HG02642 (cell line): Measurements from ENCODE around the gene LAMA3.

Source experiments
- ATAC-seq: cut with Tn5 transposase; IDR thresholded peaks from one replicate; pipeline ENCODE4 v1.9.1; 2021; ENCODE audit warnings: mild to moderate bottlenecking; ENCODE audit not compliant: unreplicated experiment, poor library complexity

The LAMA3 gene

DNA sequence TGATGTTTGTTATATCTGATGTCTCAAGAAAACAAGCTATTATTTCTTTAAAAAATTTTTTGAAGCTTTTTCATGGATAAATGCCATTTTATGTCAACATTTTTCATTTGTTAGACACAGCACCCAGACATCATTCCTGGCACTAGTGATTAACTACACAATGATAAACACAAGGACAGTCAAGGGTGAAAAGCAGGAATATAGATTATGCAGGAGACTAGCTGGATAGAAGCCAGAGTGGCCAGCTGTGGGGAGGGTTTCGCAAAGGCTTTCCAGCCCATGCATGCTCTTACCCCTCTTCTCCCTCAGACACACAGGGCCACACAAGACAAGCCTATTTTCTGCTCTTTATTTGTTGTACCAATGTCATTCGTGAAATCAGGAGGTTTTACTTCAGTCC, 198.2 kb downstream of the LAMA3 start:
- no peak for ATAC-seq

DNA sequence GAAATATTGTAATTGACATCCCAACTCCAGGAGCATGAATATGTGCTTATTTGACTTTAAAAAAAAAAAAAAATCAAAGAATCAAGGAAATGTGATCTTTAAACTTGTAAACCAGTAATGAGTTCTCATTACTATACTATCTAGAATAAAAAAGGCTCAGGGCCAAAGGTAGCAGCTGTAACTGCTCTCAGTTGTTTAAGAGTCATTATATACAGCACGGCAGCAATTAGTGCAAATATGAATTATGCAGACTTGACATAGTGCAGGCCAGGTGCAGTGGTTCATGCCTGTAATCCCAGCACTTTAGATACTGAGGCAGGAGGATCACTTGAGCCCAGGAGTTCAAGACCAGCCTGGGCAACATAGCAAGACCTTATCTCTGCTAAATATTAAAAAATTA, 199.6 kb downstream of the LAMA3 start:
- no peak for ATAC-seq

GRCh38 chr18:23889907-23890306, 200.7 kb downstream of the LAMA3 start:
- no peak for ATAC-seq

DNA sequence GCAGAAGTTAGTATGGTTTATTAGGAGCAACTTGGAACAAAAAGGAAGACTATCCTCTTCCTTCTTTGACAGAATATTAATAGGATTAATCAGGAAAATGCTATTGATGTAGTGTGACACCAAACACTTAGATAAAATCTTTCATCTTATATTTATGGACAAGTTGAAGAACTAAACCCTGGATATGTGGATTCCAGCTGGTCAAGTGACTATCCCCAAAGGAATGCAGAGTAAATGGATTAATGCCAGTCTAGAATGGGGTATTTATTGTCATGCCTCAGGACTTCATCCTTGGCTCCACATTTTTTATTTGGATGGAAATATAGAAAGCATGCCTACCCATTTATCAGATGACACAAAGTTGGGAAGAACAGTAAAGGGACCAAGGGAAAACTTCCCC, 201.3 kb downstream of the LAMA3 start:
- ATAC-seq = no peak

DNA sequence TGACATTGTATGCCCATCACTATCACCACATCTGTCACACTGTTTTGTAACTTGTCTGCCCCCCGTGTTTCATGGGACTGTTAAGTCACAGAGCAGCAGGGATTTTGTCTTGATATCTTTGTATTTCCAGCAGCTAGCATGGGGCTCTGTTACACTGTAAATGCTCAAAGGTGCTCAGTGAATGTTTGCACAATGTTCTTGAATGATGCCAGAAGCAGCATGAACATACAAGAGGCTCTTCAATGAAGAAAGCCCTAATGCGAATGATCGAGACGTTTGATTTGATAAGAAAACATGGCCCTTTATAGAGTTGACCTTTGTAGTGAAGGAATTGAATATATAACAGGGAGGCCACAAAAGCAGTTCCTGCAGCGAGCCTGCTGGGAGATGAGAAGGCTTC, 204.4 kb downstream of the LAMA3 start:
- no peak for ATAC-seq

- ATAC-seq = no peak
Observed at GRCh38 chr18:23894661-23895175, 205.5 kb downstream of the LAMA3 start.

- no peak for ATAC-seq
Observed at GRCh38 chr18:23897291-23897690, 208.0 kb downstream of the LAMA3 start.

- ATAC-seq = no peak
Observed at GRCh38 chr18:23897733-23898132, 208.5 kb downstream of the LAMA3 start.

DNA sequence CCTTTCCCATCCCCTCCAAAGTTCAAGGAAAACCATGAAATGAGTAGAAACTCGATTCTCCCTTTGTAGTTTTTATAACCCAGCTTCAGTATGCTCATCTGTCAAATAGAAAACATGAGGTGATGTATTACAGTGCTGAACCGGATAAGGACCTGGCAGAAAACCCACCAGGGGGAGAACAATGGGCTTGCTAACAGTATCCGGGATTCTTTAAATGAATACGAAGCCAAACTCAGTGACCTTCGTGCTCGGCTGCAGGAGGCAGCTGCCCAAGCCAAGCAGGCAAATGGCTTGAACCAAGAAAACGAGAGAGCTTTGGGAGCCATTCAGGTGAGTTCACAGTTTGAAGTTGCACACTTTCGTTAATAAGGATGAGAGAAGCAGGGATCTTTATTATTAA, 211.7 kb downstream of the LAMA3 start:
- no peak for ATAC-seq

- no peak for ATAC-seq
Observed at GRCh38 chr18:23902396-23902795, 213.1 kb downstream of the LAMA3 start.

DNA sequence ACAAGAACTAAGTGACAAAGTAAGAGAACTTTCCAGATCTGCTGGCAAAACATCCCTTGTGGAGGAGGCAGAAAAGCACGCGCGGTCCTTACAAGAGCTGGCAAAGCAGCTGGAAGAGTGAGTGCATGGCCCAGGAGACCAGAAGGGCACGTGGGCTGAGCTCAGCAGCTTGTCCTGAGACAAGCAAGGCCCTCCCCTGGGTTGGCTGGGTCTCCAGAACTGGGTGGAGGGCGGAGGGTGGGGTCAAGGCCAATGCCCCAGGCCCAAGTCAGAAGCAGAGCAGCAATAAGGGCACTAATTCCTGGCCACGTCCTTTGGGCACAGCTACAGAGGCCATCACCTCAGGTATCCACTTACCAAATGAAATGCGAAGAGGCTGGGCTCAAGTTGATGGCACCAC, 214.7 kb downstream of the LAMA3 start:
- ATAC-seq = no peak

GRCh38 chr18:23906658-23907057, 217.4 kb downstream of the LAMA3 start:
- no peak for ATAC-seq

- ATAC-seq = no peak
Observed at GRCh38 chr18:23908827-23909226, 219.6 kb downstream of the LAMA3 start.

GRCh38 chr18:23910032-23910431, 220.8 kb downstream of the LAMA3 start:
- no peak for ATAC-seq

GRCh38 chr18:23912356-23912755, 223.1 kb downstream of the LAMA3 start:
- ATAC-seq = no peak

GRCh38 chr18:23916338-23916737, 227.1 kb downstream of the LAMA3 start:
- no peak for ATAC-seq

GRCh38 chr18:23918395-23919032, 229.3 kb downstream of the LAMA3 start:
- ATAC-seq = peak; percentile 57

DNA sequence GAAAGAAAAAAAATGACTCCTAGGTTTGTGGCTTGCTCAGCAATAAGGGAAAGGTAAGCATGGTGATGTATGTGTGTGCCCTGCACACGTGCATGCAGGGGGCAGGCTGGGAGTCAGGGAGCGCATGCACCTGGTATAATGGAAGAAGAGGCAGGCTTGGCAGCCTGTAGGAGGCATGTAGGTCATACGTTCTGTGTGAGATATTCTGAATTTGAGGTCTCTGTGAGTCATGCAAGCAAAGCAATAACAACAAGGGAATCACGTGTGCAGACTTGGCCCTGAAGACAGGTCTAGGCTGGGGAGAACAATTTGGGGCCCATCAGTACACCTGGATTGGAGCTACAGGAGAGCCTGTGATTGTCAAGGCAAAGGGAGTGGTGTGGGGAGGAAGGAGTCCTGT, 230.8 kb downstream of the LAMA3 start:
- no peak for ATAC-seq

DNA sequence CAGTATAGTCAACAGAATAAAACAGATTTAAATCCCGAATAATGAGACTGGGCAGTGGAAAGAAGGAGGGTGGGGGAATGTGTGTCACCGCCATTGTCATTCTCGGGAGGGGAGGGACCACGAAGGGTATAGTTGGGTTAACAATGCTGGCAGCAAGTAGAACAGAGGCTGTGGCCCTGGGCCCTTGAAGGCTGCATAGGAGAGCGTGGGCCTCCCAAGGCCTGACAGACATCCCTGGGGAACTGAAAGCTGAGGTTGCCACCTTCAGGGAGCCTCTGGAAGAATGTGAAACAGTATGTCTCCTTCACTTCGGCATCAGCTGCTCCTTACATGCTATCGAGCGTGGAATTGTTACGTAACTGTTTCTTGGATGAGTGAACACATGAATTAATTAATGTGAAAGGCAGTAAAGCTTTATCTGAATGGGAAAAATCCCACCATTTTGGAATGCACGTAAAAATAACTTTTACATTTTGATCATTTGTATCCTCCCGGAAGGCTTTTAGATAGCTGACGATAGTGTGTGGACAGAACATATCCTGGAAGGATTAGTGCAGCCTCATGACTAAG, 232.5 kb downstream of the LAMA3 start:
- ATAC-seq = no peak

GRCh38 chr18:23922939-23923338, 233.7 kb downstream of the LAMA3 start:
- no peak for ATAC-seq

- no peak for ATAC-seq
Observed at GRCh38 chr18:23924813-23925212, 235.6 kb downstream of the LAMA3 start.

GRCh38 chr18:23926571-23926970, 237.3 kb downstream of the LAMA3 start:
- ATAC-seq = no peak
